HCT116 (cell line): Measurements from ENCODE around the gene PCYT1A.

Source experiments
- EZH2 ChIP-seq: fragments of 200-600 bp; sonication (generic); IDR thresholded peaks from 2 replicates; pipeline ENCODE4 v1.6.1; 2017; ENCODE audit warnings: antibody characterized with exemption, mixed run types
- EZH2phosphoT487 ChIP-seq: fragments of 200-600 bp; IDR thresholded peaks from 2 replicates; pipeline ENCODE4 v1.6.1; 2018; ENCODE audit warnings: antibody characterized with exemption, borderline replicate concordance
- SP1 ChIP-seq: IDR thresholded peaks from 2 replicates; pipeline ENCODE4 v1.6.1; 2012; ENCODE audit warnings: low read depth
- SRF ChIP-seq: IDR thresholded peaks from 2 replicates; pipeline ENCODE4 v1.6.1; 2012; ENCODE audit warnings: low read depth
- TCF7L2 ChIP-seq: IDR thresholded peaks from 2 replicates; pipeline ENCODE4 v1.7.0; 2011; ENCODE audit warnings: borderline replicate concordance, inconsistent platforms; ENCODE audit not compliant: insufficient read depth, insufficient read length; ENCODE audit errors: extremely low read depth
- ZNF274 ChIP-seq: fragments of 200-500 bp; sonication (Bioruptor generic); IDR thresholded peaks from 2 replicates; pipeline ENCODE4 v1.6.1; 2014; ENCODE audit warnings: mild to moderate bottlenecking, low read depth, low read length, inconsistent platforms
- TF ChIP-seq, protein P1 (sequence below): IDR thresholded peaks from 2 replicates; pipeline ENCODE4 v1.6.1; 2012
- TF ChIP-seq, protein P2 (sequence below), 3 experiments: fragments of 200-600 bp in 1 of 3; sonication (generic) in 1 of 3; IDR thresholded peaks in 2 of 3; conservative IDR thresholded peaks in 1 of 3; 2 replicates each; pipeline ENCODE4 v1.5.1; 2012 to 2017; ENCODE audit warnings: low read depth in 2 of 3, low read length in 2 of 3, antibody characterized with exemption in 1 of 3, borderline replicate concordance in 1 of 3, control low read depth in 1 of 3, mild to moderate bottlenecking in 1 of 3, mixed read lengths in 1 of 3, mixed run types in 1 of 3, moderate library complexity in 1 of 3; ENCODE audit not compliant: insufficient read depth in 1 of 3
- TF ChIP-seq, protein P3 (sequence below): IDR thresholded peaks from 2 replicates; pipeline ENCODE4 v1.6.1; 2012; ENCODE audit warnings: low read depth

- TF ChIP-seq, protein P1, sequence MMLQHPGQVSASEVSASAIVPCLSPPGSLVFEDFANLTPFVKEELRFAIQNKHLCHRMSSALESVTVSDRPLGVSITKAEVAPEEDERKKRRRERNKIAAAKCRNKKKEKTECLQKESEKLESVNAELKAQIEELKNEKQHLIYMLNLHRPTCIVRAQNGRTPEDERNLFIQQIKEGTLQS = no peak
- TF ChIP-seq, protein P2, sequence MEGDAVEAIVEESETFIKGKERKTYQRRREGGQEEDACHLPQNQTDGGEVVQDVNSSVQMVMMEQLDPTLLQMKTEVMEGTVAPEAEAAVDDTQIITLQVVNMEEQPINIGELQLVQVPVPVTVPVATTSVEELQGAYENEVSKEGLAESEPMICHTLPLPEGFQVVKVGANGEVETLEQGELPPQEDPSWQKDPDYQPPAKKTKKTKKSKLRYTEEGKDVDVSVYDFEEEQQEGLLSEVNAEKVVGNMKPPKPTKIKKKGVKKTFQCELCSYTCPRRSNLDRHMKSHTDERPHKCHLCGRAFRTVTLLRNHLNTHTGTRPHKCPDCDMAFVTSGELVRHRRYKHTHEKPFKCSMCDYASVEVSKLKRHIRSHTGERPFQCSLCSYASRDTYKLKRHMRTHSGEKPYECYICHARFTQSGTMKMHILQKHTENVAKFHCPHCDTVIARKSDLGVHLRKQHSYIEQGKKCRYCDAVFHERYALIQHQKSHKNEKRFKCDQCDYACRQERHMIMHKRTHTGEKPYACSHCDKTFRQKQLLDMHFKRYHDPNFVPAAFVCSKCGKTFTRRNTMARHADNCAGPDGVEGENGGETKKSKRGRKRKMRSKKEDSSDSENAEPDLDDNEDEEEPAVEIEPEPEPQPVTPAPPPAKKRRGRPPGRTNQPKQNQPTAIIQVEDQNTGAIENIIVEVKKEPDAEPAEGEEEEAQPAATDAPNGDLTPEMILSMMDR (IDR thresholded peaks at IDR 0.05 in 2 of 3, conservative IDR thresholded peaks at IDR 0.05 in 1 of 3; ENCODE audit: borderline replicate concordance in 1 of 3, insufficient read depth in 1 of 3, low read depth in 2 of 3, low read length in 2 of 3) = no peak
- TF ChIP-seq TCF7L2 (no peak), EZH2 (no peak), SP1 (no peak), SRF (no peak), ZNF274 (no peak), EZH2phosphoT487 (no peak)
- TF ChIP-seq, protein P3, sequence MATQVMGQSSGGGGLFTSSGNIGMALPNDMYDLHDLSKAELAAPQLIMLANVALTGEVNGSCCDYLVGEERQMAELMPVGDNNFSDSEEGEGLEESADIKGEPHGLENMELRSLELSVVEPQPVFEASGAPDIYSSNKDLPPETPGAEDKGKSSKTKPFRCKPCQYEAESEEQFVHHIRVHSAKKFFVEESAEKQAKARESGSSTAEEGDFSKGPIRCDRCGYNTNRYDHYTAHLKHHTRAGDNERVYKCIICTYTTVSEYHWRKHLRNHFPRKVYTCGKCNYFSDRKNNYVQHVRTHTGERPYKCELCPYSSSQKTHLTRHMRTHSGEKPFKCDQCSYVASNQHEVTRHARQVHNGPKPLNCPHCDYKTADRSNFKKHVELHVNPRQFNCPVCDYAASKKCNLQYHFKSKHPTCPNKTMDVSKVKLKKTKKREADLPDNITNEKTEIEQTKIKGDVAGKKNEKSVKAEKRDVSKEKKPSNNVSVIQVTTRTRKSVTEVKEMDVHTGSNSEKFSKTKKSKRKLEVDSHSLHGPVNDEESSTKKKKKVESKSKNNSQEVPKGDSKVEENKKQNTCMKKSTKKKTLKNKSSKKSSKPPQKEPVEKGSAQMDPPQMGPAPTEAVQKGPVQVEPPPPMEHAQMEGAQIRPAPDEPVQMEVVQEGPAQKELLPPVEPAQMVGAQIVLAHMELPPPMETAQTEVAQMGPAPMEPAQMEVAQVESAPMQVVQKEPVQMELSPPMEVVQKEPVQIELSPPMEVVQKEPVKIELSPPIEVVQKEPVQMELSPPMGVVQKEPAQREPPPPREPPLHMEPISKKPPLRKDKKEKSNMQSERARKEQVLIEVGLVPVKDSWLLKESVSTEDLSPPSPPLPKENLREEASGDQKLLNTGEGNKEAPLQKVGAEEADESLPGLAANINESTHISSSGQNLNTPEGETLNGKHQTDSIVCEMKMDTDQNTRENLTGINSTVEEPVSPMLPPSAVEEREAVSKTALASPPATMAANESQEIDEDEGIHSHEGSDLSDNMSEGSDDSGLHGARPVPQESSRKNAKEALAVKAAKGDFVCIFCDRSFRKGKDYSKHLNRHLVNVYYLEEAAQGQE = no peak
Observed at GRCh38 chr3:196232154-196232881, 55.2 kb downstream of the PCYT1A start.
